HepG2 (cell line): ENCODE results near the gene ARTN. TPM values are rescaled to one million over a fixed set of nuclear protein-coding genes. Genes with fewer than 3 reads are reported as not detected.
A peak's percentile ranks its signal among the peaks of the same experiment; 100 is the strongest.

ENCODE experiments used
- ATAC-seq: fragments of 200-7000 bp; cut with Tn5 transposase; 3 replicates; pipeline ENCODE4 v1.9.1; 2020; ENCODE audit warnings: mild to moderate bottlenecking, moderate library complexity
- BruUV-seq: library from RNA; stranded (reverse); fragments of 400-500 nt; replicated peaks from 2 replicates; lab custom pipeline; 2021; lab: Mats Ljungman, UMichigan
- CTCF ChIA-PET: fragments of 300-600 bp; formaldehyde crosslinking; extraction: SDS; loops from one replicate; lab custom pipeline; 2021; ENCODE audit warnings: low total read pairs, inconsistent platforms, low intra/inter-chr PET ratio; lab: Yijun Ruan, JAX
- POLR2A ChIA-PET: fragments of 350-600 bp; sonication (Branson Sonifier 250); formaldehyde crosslinking; loops from one replicate; lab custom pipeline; 2020; ENCODE audit warnings: antibody characterized with exemption, inconsistent platforms; lab: Yijun Ruan, JAX
- DNase-seq: peaks from one replicate; pipeline ENCODE4 v3.0.0-alpha.2; 2015; ENCODE audit warnings: low spot score
- FAIRE-seq: peaks from 3 replicates; lab custom pipeline; 2011; peaks lifted over from hg19 to GRCh38; lab: Jason Lieb, UNC
- H2AFZ ChIP-seq: one replicate; pipeline ENCODE4 v1.6.1; 2011; ENCODE audit warnings: low read length, inconsistent platforms
- H3K27ac ChIP-seq: fragments of 300-600 bp; 3 replicates; pipeline ENCODE4 v1.8.0; 2011; ENCODE audit warnings: mixed run types, mild to moderate bottlenecking, mixed read lengths, low read length, inconsistent platforms; ENCODE audit not compliant: insufficient read depth; ENCODE audit errors: extremely low read length
- H3K27me3 ChIP-seq, 2 experiments: fragments of 200-600 bp in 1 of 2; 2 replicates in 1 of 2; 3 replicates in 1 of 2; pipeline versions ENCODE4 v1.6.0 to v1.8.0; 2011; ENCODE audit warnings: low read length in 2 of 2, mild to moderate bottlenecking in 2 of 2, moderate library complexity in 2 of 2, inconsistent platforms in 1 of 2; ENCODE audit not compliant: insufficient read depth in 2 of 2, control insufficient read depth in 1 of 2
- H3K36me3 ChIP-seq, 2 experiments: fragments of 200-600 bp in 1 of 2; replicated peaks in 1 of 2; 2 replicates in 1 of 2; 3 replicates in 1 of 2; pipeline versions ENCODE4 v1.5.1 to v1.8.0; 2011; ENCODE audit warnings: low read length in 2 of 2, inconsistent platforms in 1 of 2; ENCODE audit not compliant: insufficient read depth in 2 of 2, control insufficient read depth in 1 of 2
- H3K4me1 ChIP-seq: 2 replicates; pipeline ENCODE4 v1.5.1; 2012; ENCODE audit warnings: low read length, inconsistent platforms; ENCODE audit not compliant: insufficient read depth
- H3K4me2 ChIP-seq: 2 replicates; pipeline ENCODE4 v1.6.0; 2011; ENCODE audit warnings: low read depth, low read length, inconsistent platforms
- H3K4me3 ChIP-seq, 3 experiments: fragments of 200-600 bp in 1 of 3; sonication (generic), shearing (Covaris generic) in 1 of 3; replicated peaks in 1 of 3; 2 replicates each; pipeline ENCODE4 v1.5.1; 2011 to 2016; ENCODE audit warnings: low read length in 3 of 3, inconsistent platforms in 2 of 3, low read depth in 2 of 3, mild to moderate bottlenecking in 2 of 3, control low read depth in 1 of 3, mixed read lengths in 1 of 3; ENCODE audit not compliant: insufficient read depth in 1 of 3
- H3K79me2 ChIP-seq: one replicate; pipeline ENCODE4 v1.6.1; 2011; ENCODE audit warnings: low read length, inconsistent platforms; ENCODE audit not compliant: insufficient read depth
- H3K9ac ChIP-seq: 2 replicates; pipeline ENCODE4 v1.6.0; 2011; ENCODE audit warnings: mild to moderate bottlenecking, low read depth, low read length, inconsistent platforms; ENCODE audit not compliant: insufficient read depth
- H3K9me3 ChIP-seq: 2 replicates; pipeline ENCODE4 v1.5.1; 2012; ENCODE audit warnings: mild to moderate bottlenecking, low read length
- H4K20me1 ChIP-seq: 2 replicates; pipeline ENCODE4 v1.6.0; 2011; ENCODE audit warnings: inconsistent platforms, mild to moderate bottlenecking, low read length, moderate library complexity; ENCODE audit not compliant: insufficient read depth
- FOXA1 ChIP-seq, 2 experiments: fragments of 450-650 bp in 1 of 2; sonication (generic) in 1 of 2; formaldehyde crosslinking in 1 of 2; IDR thresholded peaks; 2 replicates each; pipeline versions ENCODE4 v1.4.0 to v1.6.1; 2016 to 2020; ENCODE audit warnings: missing genetic modification reagents in 1 of 2
- MTA3 ChIP-seq: sonication (generic); formaldehyde crosslinking; IDR thresholded peaks from 2 replicates; pipeline ENCODE4 v1.4.0; 2020; ENCODE audit warnings: missing genetic modification reagents
- NONO ChIP-seq, 2 experiments: fragments of 450-650 bp in 1 of 2; sonication (generic) in 1 of 2; formaldehyde crosslinking in 1 of 2; IDR thresholded peaks in 1 of 2; conservative IDR thresholded peaks in 1 of 2; 2 replicates each; pipeline versions ENCODE4 v1.6.1 to v1.8.0; 2017 to 2022; ENCODE audit warnings: mild to moderate bottlenecking in 1 of 2, missing genetic modification reagents in 1 of 2, moderate library complexity in 1 of 2
- RBFOX2 ChIP-seq: fragments of 200-400 bp; formaldehyde crosslinking; IDR thresholded peaks from 2 replicates; pipeline ENCODE4 v1.6.1; 2017; ENCODE audit warnings: low read depth, mild to moderate bottlenecking, low read length
- SPEN ChIP-seq: sonication (generic); formaldehyde crosslinking; IDR thresholded peaks from 2 replicates; pipeline ENCODE4 v1.5.1; 2020; ENCODE audit warnings: low read depth, mild to moderate bottlenecking, missing genetic modification reagents
- ZNF460 ChIP-seq: sonication (generic); formaldehyde crosslinking; IDR thresholded peaks from 2 replicates; pipeline ENCODE4 v1.5.1; 2020; ENCODE audit warnings: missing genetic modification reagents, mild to moderate bottlenecking, borderline replicate concordance
- ZNF724P ChIP-seq: sonication (generic); formaldehyde crosslinking; IDR thresholded peaks from 2 replicates; pipeline ENCODE4 v1.8.0; 2022; ENCODE audit warnings: missing genetic modification reagents, borderline replicate concordance
- WGBS: methylation state at CpG from one replicate; pipeline ENCODE4 v1.1.6; 2017; ENCODE audit warnings: low lambda C conversion rate; 5-methylcytosine and 5-hydroxymethylcytosine counted together
- in situ Hi-C: cut with HindIII; loops from 2 replicates; pipeline ENCODE4 v1.10.0; 2017; ENCODE audit warnings: low pct_unique_long_range_greater_than_20kb; ENCODE audit not compliant: extremely low pct_ligation_motif_present
- intact Hi-C: fragments of 100-400 bp; cut with micrococcal nuclease; formaldehyde crosslinking; loops from one replicate; pipeline ENCODE4 v1.10.0; 2022; ENCODE audit not compliant: unreplicated experiment
- polyA plus RNA-seq, 8 experiments: library from polyadenylated mRNA; depleted of rRNA in 3 of 8; stranded (reverse) in 7 of 8; unstranded in 1 of 8; fragments of >200 nt; fragmentation: Illumina TruSeq in 4 of 8; extraction: Trizol in 4 of 8; gene quantifications; 2 replicates each; pipeline versions ENCODE4 v1.2.1 to v1.2.3, GENCODE V29; 2011 to 2016; ENCODE audit warnings: low read depth in 4 of 8, missing spikeins in 1 of 8, mixed read lengths in 1 of 8; ENCODE audit not compliant: insufficient read depth in 1 of 8
- total RNA-seq, 5 experiments: library from RNA; depleted of rRNA; stranded (reverse); fragments of >200 nt; fragmentation: Illumina TruSeq; extraction: Trizol; gene quantifications; 2 replicates each; pipeline ENCODE4 v1.2.3, GENCODE V29; 2016; ENCODE audit warnings: low read depth in 1 of 5
- TF ChIP-seq, protein P1 (sequence below): sonication (generic); formaldehyde crosslinking; IDR thresholded peaks from 2 replicates; pipeline ENCODE4 v1.5.1; 2020; ENCODE audit warnings: mild to moderate bottlenecking, missing genetic modification reagents, moderate library complexity

The ARTN gene
- total and polyA plus RNA-seq, 2 of the 13 experiments (the other 11 are each of a cell fraction or from before 2014, with no cell fraction given) = 0.11 to 0.62 TPM

DNA sequence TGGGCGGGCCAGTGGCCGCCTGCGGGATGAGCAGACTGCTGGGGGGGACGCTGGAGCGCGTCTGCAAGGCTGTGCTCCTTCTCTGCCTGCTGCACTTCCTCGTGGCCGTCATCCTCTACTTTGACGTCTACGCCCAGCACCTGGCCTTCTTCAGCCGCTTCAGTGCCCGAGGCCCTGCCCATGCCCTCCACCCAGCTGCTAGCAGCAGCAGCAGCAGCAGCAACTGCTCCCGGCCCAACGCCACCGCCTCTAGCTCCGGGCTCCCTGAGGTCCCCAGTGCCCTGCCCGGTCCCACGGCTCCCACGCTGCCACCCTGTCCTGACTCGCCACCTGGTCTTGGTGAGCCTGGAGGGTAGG is 47.5 kb downstream of the ARTN start (continued):
- TF ChIP-seq RBFOX2 (peak; percentile 61), SPEN (CRISPR knock-in tag) (no peak), ZNF724P (CRISPR knock-in tag) (no peak)
- TF ChIP-seq, protein P1, sequence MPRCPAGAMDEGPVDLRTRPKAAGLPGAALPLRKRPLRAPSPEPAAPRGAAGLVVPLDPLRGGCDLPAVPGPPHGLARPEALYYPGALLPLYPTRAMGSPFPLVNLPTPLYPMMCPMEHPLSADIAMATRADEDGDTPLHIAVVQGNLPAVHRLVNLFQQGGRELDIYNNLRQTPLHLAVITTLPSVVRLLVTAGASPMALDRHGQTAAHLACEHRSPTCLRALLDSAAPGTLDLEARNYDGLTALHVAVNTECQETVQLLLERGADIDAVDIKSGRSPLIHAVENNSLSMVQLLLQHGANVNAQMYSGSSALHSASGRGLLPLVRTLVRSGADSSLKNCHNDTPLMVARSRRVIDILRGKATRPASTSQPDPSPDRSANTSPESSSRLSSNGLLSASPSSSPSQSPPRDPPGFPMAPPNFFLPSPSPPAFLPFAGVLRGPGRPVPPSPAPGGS (CRISPR knock-in tag) = no peak

DNA sequence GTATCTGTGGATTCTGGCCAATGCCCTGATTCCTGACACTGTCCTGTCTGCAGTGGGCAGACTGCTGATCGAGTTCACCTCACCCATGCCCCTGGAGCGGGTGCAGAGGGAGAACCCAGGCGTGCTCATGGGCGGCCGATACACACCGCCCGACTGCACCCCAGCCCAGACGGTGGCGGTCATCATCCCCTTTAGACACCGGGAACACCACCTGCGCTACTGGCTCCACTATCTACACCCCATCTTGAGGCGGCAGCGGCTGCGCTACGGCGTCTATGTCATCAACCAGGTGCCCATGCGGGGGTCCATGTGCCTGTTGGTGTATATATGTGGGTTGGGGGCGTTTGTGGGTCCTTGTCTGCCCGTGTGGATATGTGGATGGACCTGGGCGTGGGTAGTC is 48.0 kb downstream of the ARTN start:
- no peak overlapping the region for H3K9ac ChIP-seq
- H4K20me1 ChIP-seq = no peaks in the 10 kb centered on the region
- CTCF ChIA-PET = no interaction called here
- 99% methylated on average over 18 of the region's 20 CpGs for WGBS
- no TSS peak for BruUV-seq
- H2AFZ ChIP-seq = no peak overlapping the region
- intact Hi-C loops (no loop called here), in situ Hi-C loops (no loop called here)
- peaks cover 20 to 47% of the 10 kb centered on the region in 2 experiments for H3K36me3 ChIP-seq
- H3K27me3 ChIP-seq = no peaks in the 10 kb centered on the region
- ATAC-seq (no peak), DNase-seq (no peak), FAIRE-seq (no peak)
- H3K79me2 ChIP-seq = peaks cover 39% of the 10 kb centered on the region
- H3K4me3 ChIP-seq = no peak overlapping the region; a peak in 1 of 6 replicates
- no peak for TF ChIP-seq ZNF460
- TF ChIP-seq MTA3 (CRISPR knock-in tag) = no peak
- TF ChIP-seq SPEN (CRISPR knock-in tag) = no peak
- no peak for TF ChIP-seq NONO (IDR thresholded peaks at IDR 0.05)
- 0 out of 2 replicates have a peak, but pooled peaks have one; percentile 26 for TF ChIP-seq NONO (CRISPR knock-in tag; conservative IDR thresholded peaks at IDR 0.05)
- TF ChIP-seq FOXA1 (IDR thresholded peaks at IDR 0.05) = no peak
- TF ChIP-seq FOXA1 (CRISPR knock-in tag; IDR thresholded peaks at IDR 0.05) = no peak
- H3K27ac ChIP-seq = no peak overlapping the region
- H3K9me3 ChIP-seq = no peaks in the 10 kb centered on the region
- peaks cover 73% of the 10 kb centered on the region for H3K4me1 ChIP-seq
- POLR2A ChIA-PET = no interaction called here
- H3K4me2 ChIP-seq = 0 out of 2 replicates have a peak overlapping the region, but pooled peaks have one; percentile 12
